IMR-90 (cell line): ENCODE results near the gene TREML2. TPM values are rescaled to one million over a fixed set of nuclear protein-coding genes. Genes with fewer than 3 reads are reported as not detected.

Experiments used
- ATAC-seq: fragments of 200-7000 bp; cut with Tn5 transposase; 2 replicates; pipeline ENCODE4 v1.9.1; 2020; ENCODE audit warnings: low read depth, mild to moderate bottlenecking, moderate library complexity
- BruUV-seq: library from RNA; stranded (reverse); fragments of 400-500 nt; replicated peaks from 2 replicates; lab custom pipeline; 2021; lab: Mats Ljungman, UMichigan
- CTCF ChIA-PET: fragments of 300-600 bp; formaldehyde crosslinking; extraction: SDS; loops from one replicate; lab custom pipeline; 2021; ENCODE audit warnings: antibody characterized with exemption; lab: Yijun Ruan, JAX
- POLR2A ChIA-PET: fragments of 300-600 bp; sonication (Branson Sonifier 250); formaldehyde crosslinking; loops from one replicate; lab custom pipeline; 2022; ENCODE audit warnings: antibody characterized with exemption; ENCODE audit not compliant: unreplicated experiment; lab: Charles Lee
- DNase-seq: peaks from one replicate; pipeline ENCODE4 v3.0.0; 2013
- H2AFZ ChIP-seq: replicated peaks from 2 replicates; pipeline ENCODE3; 2013; ENCODE audit warnings: low read length, mild to moderate bottlenecking; ENCODE audit not compliant: poor library complexity
- H2AK5ac ChIP-seq: 2 replicates; pipeline ENCODE4 v1.6.1; 2013; ENCODE audit warnings: low read depth, low read length, inconsistent platforms
- H2AK9ac ChIP-seq: replicated peaks from 2 replicates; pipeline ENCODE3; 2013; ENCODE audit warnings: mild to moderate bottlenecking, low read depth, low read length, moderate library complexity; ENCODE audit not compliant: poor library complexity
- H2BK120ac ChIP-seq: 2 replicates; pipeline ENCODE4 v1.6.1; 2013; ENCODE audit warnings: low read depth, low read length, inconsistent platforms
- H2BK15ac ChIP-seq: 3 replicates; pipeline ENCODE4 v1.6.1; 2013; ENCODE audit warnings: low read depth, low read length, inconsistent platforms
- H2BK20ac ChIP-seq: 2 replicates; pipeline ENCODE4 v1.6.1; 2013; ENCODE audit warnings: low read depth, mild to moderate bottlenecking, inconsistent platforms, low read length, moderate library complexity
- H2BK5ac ChIP-seq: 2 replicates; pipeline ENCODE4 v1.6.1; 2013; ENCODE audit warnings: mild to moderate bottlenecking, low read depth, low read length, inconsistent platforms; ENCODE audit not compliant: poor library complexity, severe bottlenecking
- H3K14ac ChIP-seq: replicated peaks from 2 replicates; pipeline ENCODE4 v1.6.1; 2013; ENCODE audit warnings: low read depth, low read length, inconsistent platforms
- H3K18ac ChIP-seq: 2 replicates; pipeline ENCODE4 v1.6.1; 2013; ENCODE audit warnings: low read depth, low read length, control low read depth
- H3K23ac ChIP-seq: 2 replicates; pipeline ENCODE4 v1.6.1; 2013; ENCODE audit warnings: low read depth, low read length, inconsistent platforms
- H3K27ac ChIP-seq: 2 replicates; pipeline ENCODE4 v1.5.1; 2013; ENCODE audit warnings: mild to moderate bottlenecking, control low read depth, low read length; ENCODE audit not compliant: insufficient read depth
- H3K27me3 ChIP-seq: 2 replicates; pipeline ENCODE4 v1.6.1; 2013; ENCODE audit warnings: low read length; ENCODE audit not compliant: control insufficient read depth, insufficient read depth
- H3K36me3 ChIP-seq: 2 replicates; pipeline ENCODE4 v1.6.1; 2013; ENCODE audit warnings: low read length, mixed read lengths; ENCODE audit not compliant: control insufficient read depth, insufficient read depth
- H3K4ac ChIP-seq: 2 replicates; pipeline ENCODE4 v1.6.1; 2013; ENCODE audit warnings: low read depth, low read length, inconsistent platforms
- H3K4me1 ChIP-seq: 2 replicates; pipeline ENCODE4 v1.6.1; 2013; ENCODE audit warnings: low read length, mixed read lengths; ENCODE audit not compliant: control insufficient read depth, insufficient read depth
- H3K4me2 ChIP-seq: 2 replicates; pipeline ENCODE4 v1.6.1; 2013; ENCODE audit warnings: low read depth, mild to moderate bottlenecking, control low read depth, low read length, moderate library complexity
- H3K4me3 ChIP-seq: 2 replicates; pipeline ENCODE4 v1.5.1; 2013; ENCODE audit warnings: low read depth, mild to moderate bottlenecking, control low read depth, low read length, moderate library complexity; ENCODE audit not compliant: insufficient read depth
- H3K56ac ChIP-seq: 2 replicates; pipeline ENCODE4 v1.6.1; 2013; ENCODE audit warnings: low read length, inconsistent platforms; ENCODE audit not compliant: insufficient read depth; ENCODE audit errors: extremely low read depth
- H3K79me1 ChIP-seq, 2 experiments: 2 replicates each; pipeline ENCODE4 v1.6.1; 2013; ENCODE audit warnings: low read length in 2 of 2, inconsistent platforms in 1 of 2, low read depth in 1 of 2
- H3K9ac ChIP-seq: 2 replicates; pipeline ENCODE4 v1.6.1; 2013; ENCODE audit warnings: low read depth, low read length, control low read depth
- H3K9me1 ChIP-seq: 2 replicates; pipeline ENCODE4 v1.6.1; 2013; ENCODE audit warnings: low read length, inconsistent platforms; ENCODE audit not compliant: insufficient read depth
- H3K9me3 ChIP-seq: 2 replicates; pipeline ENCODE4 v1.6.1; 2013; ENCODE audit warnings: low read length; ENCODE audit not compliant: control insufficient read depth, insufficient read depth
- H4K20me1 ChIP-seq: 2 replicates; pipeline ENCODE4 v1.6.1; 2013; ENCODE audit warnings: low read length, inconsistent platforms; ENCODE audit not compliant: insufficient read depth
- H4K5ac ChIP-seq: 2 replicates; pipeline ENCODE4 v1.6.1; 2013; ENCODE audit warnings: mild to moderate bottlenecking, low read depth, low read length, control low read depth
- H4K8ac ChIP-seq, 2 experiments: 2 replicates each; pipeline ENCODE4 v1.6.1; 2013; ENCODE audit warnings: low read depth in 2 of 2, low read length in 2 of 2, control low read depth in 1 of 2, inconsistent platforms in 1 of 2
- H4K91ac ChIP-seq: 2 replicates; pipeline ENCODE4 v1.6.1; 2013; ENCODE audit warnings: low read depth, low read length, inconsistent platforms; ENCODE audit not compliant: insufficient read depth
- CHD1 ChIP-seq: IDR thresholded peaks from 2 replicates; pipeline ENCODE4 v1.6.1; 2012; ENCODE audit warnings: low read depth, low read length, improper control_type of control experiment
- POLR2A ChIP-seq: IDR thresholded peaks from 2 replicates; pipeline ENCODE4 v1.6.1; 2012; ENCODE audit warnings: mild to moderate bottlenecking, low read depth, low read length
- RAD21 ChIP-seq: IDR thresholded peaks from 2 replicates; pipeline ENCODE4 v1.6.1; 2012; ENCODE audit warnings: low read length, improper control_type of control experiment
- RFX5 ChIP-seq: IDR thresholded peaks from 2 replicates; pipeline ENCODE4 v1.8.0; 2012; ENCODE audit warnings: low read depth, mild to moderate bottlenecking, low read length, moderate library complexity
- USF2 ChIP-seq: fragments of 150-350 bp; IDR thresholded peaks from 2 replicates; pipeline ENCODE4 v1.6.1; 2017; ENCODE audit warnings: mild to moderate bottlenecking, antibody characterized with exemption, low read length, low read depth
- WGBS, 2 experiments: methylation state at CpG; one replicate each; pipeline versions ENCODE4 v1.1.5 to v1.1.7; 2013; ENCODE audit warnings: missing lambda C conversion rate in 2 of 2; ENCODE audit not compliant: insufficient read length in 1 of 2; ENCODE audit errors: extremely low coverage in 2 of 2; 5-methylcytosine and 5-hydroxymethylcytosine counted together
- dilution Hi-C: fragments of 300-500 bp; cut with HindIII; formaldehyde crosslinking; loops from one replicate; pipeline ENCODE4 v1.14.3; 2018; ENCODE audit warnings: low sequenced_read_pairs; ENCODE audit not compliant: unreplicated experiment
- in situ Hi-C: fragments of 300-500 bp; cut with MboI; formaldehyde crosslinking; loops from 3 replicates; pipeline ENCODE4 v1.14.3; 2019; ENCODE audit warnings: low sequenced_read_pairs, inconsistent platforms, mixed read lengths
- intact Hi-C: fragments of 100-400 bp; cut with micrococcal nuclease; formaldehyde crosslinking; loops from 2 replicates; pipeline ENCODE4 v1.10.0; 2022
- polyA plus RNA-seq, 3 experiments: library from polyadenylated mRNA; depleted of rRNA; stranded (reverse); fragments of >200 nt; gene quantifications; 2 replicates each; pipeline ENCODE4 v1.2.3, GENCODE V29; 2012; ENCODE audit warnings: low replicate concordance in 1 of 3
- total RNA-seq: library from RNA; depleted of rRNA; stranded (reverse); fragments of >200 nt; gene quantifications from 2 replicates; pipeline ENCODE4 v1.2.3, GENCODE V29; 2012

Gene TREML2
- total and polyA plus RNA-seq, 2 of the 4 experiments (the other 2 are of a cell fraction) = not detected

- Histone ChIP-seq H3K18ac (no peak overlapping the region), H3K36me3 (no peaks in the 10 kb centered on the region), H3K4me2 (no peak overlapping the region), H2AK5ac (no peak overlapping the region), H3K27ac (no peak overlapping the region), H3K4me3 (no peak overlapping the region), H3K27me3 (no peaks in the 10 kb centered on the region), H2AK9ac (no peak overlapping the region), H3K9me3 (no peaks in the 10 kb centered on the region), H4K8ac (no peak overlapping the region), H2BK20ac (no peak overlapping the region), H3K23ac (no peak overlapping the region), H3K9ac (no peak overlapping the region), H4K5ac (no peak overlapping the region), H3K9me1 (no peaks in the 10 kb centered on the region; the same call in 1 of the 2 replicates), H2BK15ac (no peak overlapping the region), H4K91ac (no peak overlapping the region), H2AFZ (no peak overlapping the region), H3K79me1 (no peaks in the 10 kb centered on the region), H2BK120ac (no peak overlapping the region), H3K4ac (no peak overlapping the region), H3K4me1 (no peaks in the 10 kb centered on the region), H3K56ac (no peak overlapping the region), H4K20me1 (no peaks in the 10 kb centered on the region), H3K14ac (no peak overlapping the region), H2BK5ac (no peak overlapping the region)
- no TSS peak for BruUV-seq
- WGBS, 2 experiments = 0% methylated on average over 1 of the region's 4 CpGs; no CpG with 5 or more reads in 1 of the 2 experiments
- DNase-seq (no peak), ATAC-seq (no peak)
- intact Hi-C loops (no loop called here), in situ Hi-C loops (no loop called here), dilution Hi-C loops (no loop called here)
- POLR2A ChIA-PET = no interaction called here
- no peak for TF ChIP-seq POLR2A
- TF ChIP-seq USF2 = no peak
- no peak for TF ChIP-seq CHD1
- no peak for TF ChIP-seq RAD21
- no peak for TF ChIP-seq RFX5
- CTCF ChIA-PET = interaction anchor here (1.2 kb wide), 1 partner anchor 20 kb away, joined by 3 read pairs; no protein-coding TSS in a partner anchor
Observed at GRCh38 chr6:41170547-41171160, 30.3 kb downstream of the TREML2 start.
